Natural killer cell (primary cell): Measurements from ENCODE around the gene DENND1A. TPM values are rescaled to one million over a fixed set of nuclear protein-coding genes. Genes with fewer than 3 reads are reported as not detected.
A peak's percentile ranks its signal among the peaks of the same experiment; 100 is the strongest.

ENCODE experiments used
- ATAC-seq, 3 donors: fragments of 150-1000 bp in 2 of 3; fragments of 200-7000 bp in 1 of 3; cut with Tn5 transposase; 1 replicate in 1 of 3; 2 replicates in 2 of 3; pipeline ENCODE4 v1.10.0; 2021; ENCODE audit warnings: mild to moderate bottlenecking in 2 of 3, moderate library complexity in 2 of 3
- DNase-seq, 2 donors: peaks; one replicate each; pipeline versions ENCODE4 v3.0.0 to v3.0.0-alpha.2; 2013 to 2021; ENCODE audit warnings: mixed read lengths in 1 of 2
- H3K27ac ChIP-seq: one replicate; pipeline ENCODE4 v1.5.1; 2013; ENCODE audit warnings: mild to moderate bottlenecking, low read length
- H3K27me3 ChIP-seq: one replicate; pipeline ENCODE4 v1.6.1; 2013; ENCODE audit warnings: low read length; ENCODE audit not compliant: control insufficient read depth, insufficient read depth
- H3K36me3 ChIP-seq: one replicate; pipeline ENCODE4 v1.6.1; 2013; ENCODE audit warnings: low read length; ENCODE audit not compliant: control insufficient read depth, insufficient read depth
- H3K4me1 ChIP-seq: one replicate; pipeline ENCODE4 v1.6.1; 2013; ENCODE audit warnings: low read length; ENCODE audit not compliant: control insufficient read depth, insufficient read depth
- H3K4me3 ChIP-seq: one replicate; pipeline ENCODE4 v1.5.1; 2013; ENCODE audit warnings: low read length
- H3K9me3 ChIP-seq: one replicate; pipeline ENCODE4 v1.6.1; 2013; ENCODE audit warnings: low read length; ENCODE audit not compliant: control insufficient read depth, insufficient read depth
- H3K27ac Mint-ChIP-seq, 2 donors: one replicate each; pipeline ENCODE4 v1.8.0; 2022; ENCODE audit warnings: mild to moderate bottlenecking in 2 of 2, mixed read lengths in 2 of 2, moderate library complexity in 1 of 2
- H3K27me3 Mint-ChIP-seq, 2 donors: one replicate each; pipeline ENCODE4 v1.8.0; 2022; ENCODE audit warnings: low read depth in 2 of 2, mixed read lengths in 2 of 2
- H3K36me3 Mint-ChIP-seq: one replicate; pipeline ENCODE4 v1.8.0; 2022; ENCODE audit warnings: mixed read lengths
- H3K4me1 Mint-ChIP-seq, 2 donors: one replicate each; pipeline ENCODE4 v1.8.0; 2022; ENCODE audit warnings: mixed read lengths in 2 of 2
- H3K4me3 Mint-ChIP-seq: one replicate; pipeline ENCODE4 v1.8.0; 2022; ENCODE audit warnings: mild to moderate bottlenecking, moderate library complexity, mixed read lengths
- H3K9me3 Mint-ChIP-seq, 2 donors: one replicate each; pipeline ENCODE4 v1.8.0; 2022; ENCODE audit warnings: mixed read lengths in 2 of 2
- WGBS: methylation state at CpG from one replicate; pipeline ENCODE4 v1.1.7; 2013; ENCODE audit warnings: missing lambda C conversion rate; ENCODE audit not compliant: insufficient coverage; 5-methylcytosine and 5-hydroxymethylcytosine counted together
- intact Hi-C: fragments of 100-400 bp; cut with micrococcal nuclease; formaldehyde crosslinking; loops from one replicate; pipeline ENCODE4 v1.14.2; 2022
- total RNA-seq, 4 donors: library from RNA; stranded (reverse); fragments of 120-200 nt in 1 of 4; gene quantifications; one replicate each; pipeline versions ENCODE4 v1.2.3 to v1.2.4, GENCODE V29; 2013 to 2022
- TF ChIP-seq, protein P1 (sequence below): fragments of 200-600 bp; IDR thresholded peaks from one replicate; pipeline ENCODE4 v1.8.0; 2022; ENCODE audit warnings: antibody characterized with exemption

Gene DENND1A
- total RNA-seq, 3 donors from 2014 or later (not counting 1 experiment from before 2014, with no cell fraction given): 27.8 to 37.6 (median 30.9) TPM

DNA sequence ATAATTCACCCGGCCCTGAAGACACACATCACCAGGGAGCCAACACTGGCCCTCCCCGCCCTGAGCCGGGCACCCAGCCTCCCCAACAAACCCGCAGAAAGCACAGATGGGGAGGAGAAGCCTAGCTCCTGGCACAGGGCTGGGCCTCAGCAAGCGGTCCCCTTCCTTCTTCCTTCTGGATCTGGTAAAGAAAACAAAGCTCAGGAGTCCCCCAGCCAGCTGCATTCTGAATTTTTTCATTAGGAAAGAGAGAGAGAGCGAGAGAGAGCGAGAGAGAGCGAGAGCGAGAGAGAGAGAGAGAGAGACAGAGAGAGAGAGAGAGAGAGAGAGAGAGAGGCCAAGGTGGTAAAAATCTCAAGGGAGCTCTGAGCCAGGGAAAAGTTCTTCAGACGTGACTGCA lies 378.2 kb downstream of the DENND1A start:
- Histone ChIP-seq H3K27me3 (no peaks in the 10 kb centered on the region), H3K4me1 (no peaks in the 10 kb centered on the region), H3K36me3 (peaks cover 10% of the 10 kb centered on the region), H3K9me3 (no peaks in the 10 kb centered on the region), H3K4me3 (no peak overlapping the region), H3K27ac (no peak overlapping the region)
- Mint-ChIP-seq H3K9me3 (no peaks in the 10 kb centered on the region), H3K4me3 (no peak overlapping the region), H3K36me3 (no peaks in the 10 kb centered on the region), H3K27me3 (no peaks in the 10 kb centered on the region), H3K4me1 (peaks cover 0 to 14% of the 10 kb centered on the region in 2 donors), H3K27ac (no peak overlapping the region)
- intact Hi-C loops: no loop called here
- TF ChIP-seq, protein P1, sequence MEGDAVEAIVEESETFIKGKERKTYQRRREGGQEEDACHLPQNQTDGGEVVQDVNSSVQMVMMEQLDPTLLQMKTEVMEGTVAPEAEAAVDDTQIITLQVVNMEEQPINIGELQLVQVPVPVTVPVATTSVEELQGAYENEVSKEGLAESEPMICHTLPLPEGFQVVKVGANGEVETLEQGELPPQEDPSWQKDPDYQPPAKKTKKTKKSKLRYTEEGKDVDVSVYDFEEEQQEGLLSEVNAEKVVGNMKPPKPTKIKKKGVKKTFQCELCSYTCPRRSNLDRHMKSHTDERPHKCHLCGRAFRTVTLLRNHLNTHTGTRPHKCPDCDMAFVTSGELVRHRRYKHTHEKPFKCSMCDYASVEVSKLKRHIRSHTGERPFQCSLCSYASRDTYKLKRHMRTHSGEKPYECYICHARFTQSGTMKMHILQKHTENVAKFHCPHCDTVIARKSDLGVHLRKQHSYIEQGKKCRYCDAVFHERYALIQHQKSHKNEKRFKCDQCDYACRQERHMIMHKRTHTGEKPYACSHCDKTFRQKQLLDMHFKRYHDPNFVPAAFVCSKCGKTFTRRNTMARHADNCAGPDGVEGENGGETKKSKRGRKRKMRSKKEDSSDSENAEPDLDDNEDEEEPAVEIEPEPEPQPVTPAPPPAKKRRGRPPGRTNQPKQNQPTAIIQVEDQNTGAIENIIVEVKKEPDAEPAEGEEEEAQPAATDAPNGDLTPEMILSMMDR: no peak
- no peak for ATAC-seq
- 97% methylated on average over 10 of the region's 10 CpGs for WGBS
- DNase-seq: no peak

DNA sequence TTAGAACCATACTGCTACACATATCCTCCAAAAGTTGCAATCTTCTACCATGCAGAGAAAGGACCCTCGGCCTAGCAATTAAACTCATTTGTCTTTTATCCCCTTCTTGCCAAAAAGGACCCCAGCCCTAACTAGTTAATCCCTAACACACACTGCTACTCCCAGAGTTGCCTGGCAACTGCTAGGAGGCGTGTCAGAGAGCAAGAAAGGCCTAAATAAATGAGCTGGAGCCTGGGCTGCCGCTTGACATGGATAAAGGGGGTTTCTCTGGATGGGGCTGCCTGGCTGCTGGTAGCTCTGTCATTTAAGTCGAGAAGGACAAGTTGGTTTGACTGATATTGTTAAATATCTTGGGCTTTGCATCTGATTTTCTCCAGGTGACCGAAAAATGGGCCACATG lies 379.1 kb downstream of the DENND1A start:
- intact Hi-C loops: no loop called here
- H3K36me3 Mint-ChIP-seq: no peaks in the 10 kb centered on the region
- Histone ChIP-seq H3K36me3 (peaks cover 2% of the 10 kb centered on the region), H3K27me3 (no peaks in the 10 kb centered on the region), H3K4me3 (no peak overlapping the region), H3K4me1 (no peaks in the 10 kb centered on the region), H3K9me3 (no peaks in the 10 kb centered on the region), H3K27ac (no peak overlapping the region)
- ATAC-seq (no peak), DNase-seq (no peak)
- no peak overlapping the region for H3K4me3 Mint-ChIP-seq
- H3K27ac Mint-ChIP-seq: no peak overlapping the region
- H3K4me1 Mint-ChIP-seq: peaks cover 3 to 23% of the 10 kb centered on the region in 2 donors
- 97% methylated on average over 5 of the region's 5 CpGs for WGBS
- TF ChIP-seq, protein P1: no peak
- no peaks in the 10 kb centered on the region for H3K27me3 Mint-ChIP-seq
- no peaks in the 10 kb centered on the region for H3K9me3 Mint-ChIP-seq

DNA sequence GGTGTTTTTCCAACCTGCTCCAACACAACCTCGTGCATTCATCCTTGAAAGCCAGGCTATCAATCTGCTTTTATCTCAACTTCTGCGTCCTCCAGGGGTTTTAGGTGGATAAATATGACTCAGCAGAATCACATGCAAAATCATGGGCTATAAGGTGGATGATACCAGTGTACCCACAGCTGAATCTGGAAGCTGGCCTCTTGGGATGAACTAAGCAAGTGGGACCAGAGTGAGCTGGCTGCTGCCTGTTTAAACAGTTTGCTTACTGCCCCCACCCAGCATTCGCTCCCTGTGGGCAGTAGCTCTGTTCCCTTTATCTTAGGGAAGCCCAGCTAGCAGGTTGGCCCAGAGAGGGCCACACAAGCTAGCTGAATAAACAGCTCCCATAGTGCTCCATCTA lies 379.9 kb downstream of the DENND1A start:
- WGBS: 90% methylated on average over 3 of the region's 3 CpGs
- Histone ChIP-seq H3K9me3 (no peaks in the 10 kb centered on the region), H3K4me1 (no peaks in the 10 kb centered on the region), H3K4me3 (no peak overlapping the region), H3K27me3 (no peaks in the 10 kb centered on the region), H3K27ac (no peak overlapping the region), H3K36me3 (no peaks in the 10 kb centered on the region)
- Mint-ChIP-seq H3K27me3 (no peaks in the 10 kb centered on the region), H3K27ac (no peak overlapping the region), H3K36me3 (no peaks in the 10 kb centered on the region), H3K9me3 (no peaks in the 10 kb centered on the region), H3K4me3 (no peak overlapping the region), H3K4me1 (peaks cover 7 to 28% of the 10 kb centered on the region in 2 donors)
- DNase-seq (no peak), ATAC-seq (no peak)
- intact Hi-C loops: no loop called here
- TF ChIP-seq, protein P1: no peak

DNA sequence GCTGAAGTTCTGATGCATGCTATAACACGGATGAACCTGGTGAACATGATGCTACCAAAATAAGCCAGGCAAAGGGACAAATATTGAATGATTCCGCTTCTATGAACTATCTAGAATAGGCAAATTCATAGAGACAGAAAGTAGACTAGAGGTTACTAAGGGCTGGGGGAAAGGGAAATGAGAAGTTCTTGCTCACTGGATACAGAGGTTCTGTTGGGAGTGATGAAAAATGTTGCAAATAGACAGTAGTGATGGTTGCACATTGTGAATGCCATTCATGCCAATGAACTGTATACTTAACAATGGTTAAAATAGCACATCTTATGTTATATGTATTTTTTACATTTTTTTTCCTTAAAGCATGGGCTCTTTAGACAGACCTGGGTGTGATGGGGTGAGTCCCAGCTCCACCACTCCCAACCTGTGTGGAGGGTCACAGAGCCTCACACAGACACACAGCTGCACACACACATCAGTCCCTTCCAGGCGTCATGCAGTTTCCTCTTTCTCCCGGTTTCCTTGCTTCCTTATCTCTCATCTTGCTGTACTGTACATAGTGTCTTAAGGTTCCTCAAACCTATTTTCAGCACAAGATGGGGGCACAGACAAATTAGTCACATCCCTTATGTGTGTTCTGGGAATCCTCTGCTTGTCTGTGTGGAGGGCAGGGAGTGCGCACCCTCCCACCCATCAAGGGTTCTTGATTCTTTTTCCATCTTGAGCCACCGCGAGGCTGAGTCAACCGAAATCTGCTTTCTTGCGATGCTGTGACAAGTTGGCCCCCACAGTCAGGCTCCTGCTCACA lies 381.0 kb downstream of the DENND1A start:
- peak overlapping the region in 1 of 2 donors; percentile 29 for H3K27ac Mint-ChIP-seq
- intact Hi-C loops: no loop called here
- WGBS: 64% methylated on average over 9 of the region's 9 CpGs
- no peaks in the 10 kb centered on the region for H3K27me3 ChIP-seq
- H3K4me3 Mint-ChIP-seq: no peak overlapping the region
- ATAC-seq (no peak), DNase-seq (no peak)
- no peaks in the 10 kb centered on the region for H3K9me3 Mint-ChIP-seq
- no peaks in the 10 kb centered on the region for H3K36me3 ChIP-seq
- no peak overlapping the region for H3K27ac ChIP-seq
- TF ChIP-seq, protein P1: no peak
- H3K9me3 ChIP-seq: no peaks in the 10 kb centered on the region
- no peak overlapping the region for H3K4me3 ChIP-seq
- no peaks in the 10 kb centered on the region for H3K4me1 ChIP-seq
- H3K27me3 Mint-ChIP-seq: no peaks in the 10 kb centered on the region
- H3K36me3 Mint-ChIP-seq: no peaks in the 10 kb centered on the region
- peaks cover 7 to 30% of the 10 kb centered on the region in 2 donors for H3K4me1 Mint-ChIP-seq
